NCI-H146 treated with DMSO at 0.1 percent for 48 hours (cell line): ENCODE results near the gene B3GALT2.
A peak's percentile ranks its signal among the peaks of the same experiment; 100 is the strongest.

ENCODE experiments used
- DNase-seq: peaks from one replicate; lab custom pipeline; 2025; ENCODE audit not compliant: unreplicated experiment; lab: John Stamatoyannopoulos, UW

Gene B3GALT2

GRCh38 chr1:193183019-193183627 is 3.3 kb downstream of the B3GALT2 start:
- peak; percentile 80 for DNase-seq

- DNase-seq: peak; percentile 37
Observed at GRCh38 chr1:193181985-193182384, 4.4 kb downstream of the B3GALT2 start.

GRCh38 chr1:193181536-193181935 is 4.9 kb downstream of the B3GALT2 start:
- no peak for DNase-seq

- DNase-seq: no peak
Observed at GRCh38 chr1:193179094-193179493, 7.3 kb downstream of the B3GALT2 start.

- peak; percentile 94 for DNase-seq
Observed at GRCh38 chr1:193176788-193177187, 9.6 kb downstream of the B3GALT2 start.

- DNase-seq: peak; percentile 25
Observed at GRCh38 chr1:193176113-193176512, 10.3 kb downstream of the B3GALT2 start.

GRCh38 chr1:193157360-193157759 is 29.1 kb downstream of the B3GALT2 start:
- no peak for DNase-seq

GRCh38 chr1:193156822-193157142 is 29.6 kb downstream of the B3GALT2 start:
- DNase-seq: no peak

GRCh38 chr1:193156117-193156821 is 30.1 kb downstream of the B3GALT2 start:
- DNase-seq: no peak

GRCh38 chr1:193144999-193145398 is 41.4 kb downstream of the B3GALT2 start:
- no peak for DNase-seq

- DNase-seq: no peak
Observed at GRCh38 chr1:193144361-193144938, 42.0 kb downstream of the B3GALT2 start.

GRCh38 chr1:193143285-193143684 is 43.1 kb downstream of the B3GALT2 start:
- peak; percentile 10 for DNase-seq

GRCh38 chr1:193142409-193142808 is 44.0 kb downstream of the B3GALT2 start:
- no peak for DNase-seq

- DNase-seq: no peak
Observed at GRCh38 chr1:193141804-193142203, 44.6 kb downstream of the B3GALT2 start.

- no peak for DNase-seq
Observed at GRCh38 chr1:193140254-193140653, 46.2 kb downstream of the B3GALT2 start.

GRCh38 chr1:193131266-193131860 is 55.0 kb downstream of the B3GALT2 start:
- no peak for DNase-seq
